ENCODE results near the gene GZMM. TPM values are rescaled to one million over a fixed set of nuclear protein-coding genes. Genes with fewer than 3 reads are reported as not detected.

GZMM gene
- total and polyA plus RNA-seq, 2 experiments from 2014 or later = 0.29 TPM; not detected in 1

GRCh38 chr19:579111-579841 is 35.4 kb downstream of the GZMM start (continued):
- no peak for TF ChIP-seq JUNB (IDR thresholded peaks at IDR 0.05; ENCODE audit: unreplicated experiment)
- TF ChIP-seq CTCF (conservative IDR thresholded peaks at IDR 0.05; ENCODE audit: low read depth in 2 of 2) = no peak
- no peak for TF ChIP-seq STAT1 (IDR thresholded peaks at IDR 0.05; ENCODE audit: unreplicated experiment)
- TF ChIP-seq POLR2AphosphoS5 (IDR thresholded peaks at IDR 0.05; ENCODE audit: low read depth) = no peak

- Histone ChIP-seq H3F3A (replicated peaks; ENCODE audit: low read depth) (peaks cover 22% of the 10 kb centered on the region), H3K36me3 (ENCODE audit: insufficient read depth) (no peaks in the 10 kb centered on the region; the same call in 1 of the 2 replicates), H3K27ac (ENCODE audit: low read depth) (no peak overlapping the region), H3K9me2 (ENCODE audit: insufficient read depth) (no peaks in the 10 kb centered on the region), H2AFZ (no peak overlapping the region), H3K4me1 (ENCODE audit: insufficient read depth) (peaks cover 5% of the 10 kb centered on the region), H3K27me3 (ENCODE audit: insufficient read depth) (no peaks in the 10 kb centered on the region), H3K79me2 (replicated peaks; ENCODE audit: insufficient read depth) (peaks cover 55% of the 10 kb centered on the region), H3K4me2 (no peak overlapping the region), H4K20me1 (replicated peaks; ENCODE audit: insufficient read depth) (peaks cover 44% of the 10 kb centered on the region), H3K4me3 (no peak overlapping the region)
- H3K9me3 Mint-ChIP-seq = no peaks in the 10 kb centered on the region
- H3K27ac Mint-ChIP-seq = no peak overlapping the region
- H3K27me3 Mint-ChIP-seq (ENCODE audit: insufficient read depth, low read depth, poor library complexity) = peaks cover 20% of the 10 kb centered on the region
- no peak overlapping the region for H3K4me3 Mint-ChIP-seq
- no peak for ATAC-seq
- peaks cover 15% of the 10 kb centered on the region for H3K4me1 Mint-ChIP-seq
- peaks cover 28% of the 10 kb centered on the region for H3K36me3 Mint-ChIP-seq (ENCODE audit: low read depth)
- no peak for DNase-seq (ENCODE audit: low spot score)
- TF ChIP-seq NANOG (IDR thresholded peaks at IDR 0.05; ENCODE audit: borderline replicate concordance) (no peak), EZH2phosphoT487 (IDR thresholded peaks at IDR 0.05; ENCODE audit: unreplicated experiment) (no peak), CREB1 (CRISPR knock-in tag; IDR thresholded peaks at IDR 0.05; ENCODE audit: low read depth) (no peak), ETS1 (IDR thresholded peaks at IDR 0.05) (no peak), ZNF462 (CRISPR knock-in tag; IDR thresholded peaks at IDR 0.05) (no peak), JUNB (IDR thresholded peaks at IDR 0.05; ENCODE audit: unreplicated experiment) (no peak), EZH2 (IDR thresholded peaks at IDR 0.05; ENCODE audit: low read depth, unreplicated experiment) (no peak), CTCF (conservative IDR thresholded peaks at IDR 0.05; ENCODE audit: low read depth in 2 of 2) (no peak), POLR2AphosphoS5 (IDR thresholded peaks at IDR 0.05; ENCODE audit: low read depth) (no peak), ZNF331 (CRISPR knock-in tag; IDR thresholded peaks at IDR 0.05; ENCODE audit: low read depth) (no peak)
Observed at GRCh38 chr19:579842-580155, 35.9 kb downstream of the GZMM start.

Measured in GM23338 (cell line).